ENCODE data around the gene UBQLN4.

GRCh38 chr1:156098784-156099183 lies 45.2 kb upstream of the UBQLN4 start:
- TF ChIP-seq, protein P1, sequence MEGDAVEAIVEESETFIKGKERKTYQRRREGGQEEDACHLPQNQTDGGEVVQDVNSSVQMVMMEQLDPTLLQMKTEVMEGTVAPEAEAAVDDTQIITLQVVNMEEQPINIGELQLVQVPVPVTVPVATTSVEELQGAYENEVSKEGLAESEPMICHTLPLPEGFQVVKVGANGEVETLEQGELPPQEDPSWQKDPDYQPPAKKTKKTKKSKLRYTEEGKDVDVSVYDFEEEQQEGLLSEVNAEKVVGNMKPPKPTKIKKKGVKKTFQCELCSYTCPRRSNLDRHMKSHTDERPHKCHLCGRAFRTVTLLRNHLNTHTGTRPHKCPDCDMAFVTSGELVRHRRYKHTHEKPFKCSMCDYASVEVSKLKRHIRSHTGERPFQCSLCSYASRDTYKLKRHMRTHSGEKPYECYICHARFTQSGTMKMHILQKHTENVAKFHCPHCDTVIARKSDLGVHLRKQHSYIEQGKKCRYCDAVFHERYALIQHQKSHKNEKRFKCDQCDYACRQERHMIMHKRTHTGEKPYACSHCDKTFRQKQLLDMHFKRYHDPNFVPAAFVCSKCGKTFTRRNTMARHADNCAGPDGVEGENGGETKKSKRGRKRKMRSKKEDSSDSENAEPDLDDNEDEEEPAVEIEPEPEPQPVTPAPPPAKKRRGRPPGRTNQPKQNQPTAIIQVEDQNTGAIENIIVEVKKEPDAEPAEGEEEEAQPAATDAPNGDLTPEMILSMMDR (IDR thresholded peaks at IDR 0.05; ENCODE audit: low read length), result no peak
- no peak for TF ChIP-seq EZH2 (optimal IDR thresholded peaks at IDR 0.05; ENCODE audit: low read depth, low read length)

Measured in MM.1S (cell line).